DOHH2 (cell line): Measurements from ENCODE around the gene CPN1.

Source experiments
- EZH2phosphoT487 ChIP-seq: fragments of 200-600 bp; sonication (generic); IDR thresholded peaks from 2 replicates; pipeline ENCODE4 v1.6.1; 2017; ENCODE audit warnings: borderline replicate concordance, mild to moderate bottlenecking, antibody characterized with exemption, low read length, moderate library complexity, mixed read lengths
- TF ChIP-seq, protein P1 (sequence below): fragments of 200-600 bp; sonication (generic); IDR thresholded peaks from one replicate; pipeline ENCODE4 v1.5.1; 2014; ENCODE audit warnings: antibody characterized with exemption, mild to moderate bottlenecking, low read depth, low read length; ENCODE audit not compliant: poor library complexity, severe bottlenecking

GRCh38 chr10:100025576-100025975 is 56.1 kb downstream of the CPN1 start:
- TF ChIP-seq, protein P1, sequence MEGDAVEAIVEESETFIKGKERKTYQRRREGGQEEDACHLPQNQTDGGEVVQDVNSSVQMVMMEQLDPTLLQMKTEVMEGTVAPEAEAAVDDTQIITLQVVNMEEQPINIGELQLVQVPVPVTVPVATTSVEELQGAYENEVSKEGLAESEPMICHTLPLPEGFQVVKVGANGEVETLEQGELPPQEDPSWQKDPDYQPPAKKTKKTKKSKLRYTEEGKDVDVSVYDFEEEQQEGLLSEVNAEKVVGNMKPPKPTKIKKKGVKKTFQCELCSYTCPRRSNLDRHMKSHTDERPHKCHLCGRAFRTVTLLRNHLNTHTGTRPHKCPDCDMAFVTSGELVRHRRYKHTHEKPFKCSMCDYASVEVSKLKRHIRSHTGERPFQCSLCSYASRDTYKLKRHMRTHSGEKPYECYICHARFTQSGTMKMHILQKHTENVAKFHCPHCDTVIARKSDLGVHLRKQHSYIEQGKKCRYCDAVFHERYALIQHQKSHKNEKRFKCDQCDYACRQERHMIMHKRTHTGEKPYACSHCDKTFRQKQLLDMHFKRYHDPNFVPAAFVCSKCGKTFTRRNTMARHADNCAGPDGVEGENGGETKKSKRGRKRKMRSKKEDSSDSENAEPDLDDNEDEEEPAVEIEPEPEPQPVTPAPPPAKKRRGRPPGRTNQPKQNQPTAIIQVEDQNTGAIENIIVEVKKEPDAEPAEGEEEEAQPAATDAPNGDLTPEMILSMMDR, result no peak
- TF ChIP-seq EZH2phosphoT487, result no peak
